GM13976 (cell line): ENCODE measurements around the gene GALNT5.
"Not testable (repeated sequence)": the region's sequence is repeated elsewhere in the genome, so short reads cannot be mapped to it uniquely, and the experiment has no call there.

Experiments
- DNase-seq: peaks from one replicate; pipeline ENCODE4 v3.0.0; 2012; ENCODE audit warnings: low spot score
- CTCF ChIP-seq: IDR thresholded peaks from 2 replicates; pipeline ENCODE4 v1.5.1; 2012; ENCODE audit warnings: borderline replicate concordance, mild to moderate bottlenecking; ENCODE audit not compliant: insufficient read depth; ENCODE audit errors: extremely low read depth, missing control alignments, control extremely low read depth
- in situ Hi-C: fragments of 300-500 bp; cut with MboI; formaldehyde crosslinking; loops from one replicate; pipeline ENCODE4 v1.12.0; 2022; ENCODE audit warnings: low sequenced_read_pairs, mixed read lengths, inconsistent platforms; ENCODE audit not compliant: unreplicated experiment

Gene GALNT5

GRCh38 chr2:157271590-157272203, 14.2 kb downstream of the GALNT5 start:
- in situ Hi-C loops: no loop called here
- DNase-seq: no peak
- no peak for TF ChIP-seq CTCF

GRCh38 chr2:157279311-157279710, 21.8 kb downstream of the GALNT5 start:
- DNase-seq, in situ Hi-C loops: not testable (repeated sequence)

- TF ChIP-seq CTCF: no peak
- in situ Hi-C loops: no loop called here
Observed at GRCh38 chr2:157281316-157281715, 23.8 kb downstream of the GALNT5 start.

GRCh38 chr2:157283468-157283867, 26.0 kb downstream of the GALNT5 start:
- in situ Hi-C loops: no loop called here
- DNase-seq: no peak
- TF ChIP-seq CTCF: no peak

More at GRCh38 chr2:157281316-157281715, 23.8 kb downstream of the GALNT5 start:
- no peak for DNase-seq

GRCh38 chr2:157287160-157287559, 29.7 kb downstream of the GALNT5 start:
- no peak for TF ChIP-seq CTCF
- in situ Hi-C loops: no loop called here
- no peak for DNase-seq

GRCh38 chr2:157290525-157290924, 33.0 kb downstream of the GALNT5 start:
- in situ Hi-C loops: no loop called here
- DNase-seq: no peak
- no peak for TF ChIP-seq CTCF

GRCh38 chr2:157291018-157291417, 33.5 kb downstream of the GALNT5 start:
- in situ Hi-C loops: no loop called here
- DNase-seq: no peak
- no peak for TF ChIP-seq CTCF
